IgD-negative memory B cell (primary cell): Measurements from ENCODE around the gene SNCA. TPM values are rescaled to one million over a fixed set of nuclear protein-coding genes. Genes with fewer than 3 reads are reported as not detected.

ENCODE experiments used
- H3K27ac Mint-ChIP-seq, 3 donors: one replicate each; pipeline ENCODE4 v1.8.0; 2020 to 2022; ENCODE audit warnings: mild to moderate bottlenecking in 3 of 3, mixed read lengths in 3 of 3, moderate library complexity in 1 of 3
- H3K27me3 Mint-ChIP-seq: one replicate; pipeline ENCODE4 v1.8.0; 2021; ENCODE audit warnings: mixed read lengths
- H3K36me3 Mint-ChIP-seq: one replicate; pipeline ENCODE4 v1.8.0; 2020; ENCODE audit warnings: mild to moderate bottlenecking, mixed read lengths
- H3K4me1 Mint-ChIP-seq, 3 donors: one replicate each; pipeline ENCODE4 v1.8.0; 2020 to 2022; ENCODE audit warnings: mixed read lengths in 3 of 3, mild to moderate bottlenecking in 1 of 3
- H3K4me3 Mint-ChIP-seq, 4 donors: one replicate each; pipeline ENCODE4 v1.8.0; 2020 to 2022; ENCODE audit warnings: mild to moderate bottlenecking in 4 of 4, mixed read lengths in 4 of 4, moderate library complexity in 3 of 4
- H3K9me3 Mint-ChIP-seq, 3 donors: one replicate each; pipeline ENCODE4 v1.8.0; 2020 to 2021; ENCODE audit warnings: mixed read lengths in 3 of 3, mild to moderate bottlenecking in 1 of 3
- polyA plus RNA-seq: library from polyadenylated mRNA; unstranded; fragments of 300-500 nt; fragmentation: Illumina TruSeq; gene quantifications from one replicate; pipeline ENCODE4 v1.2.3, GENCODE V29; 2021

Gene SNCA
- polyA plus RNA-seq, 1 donor from 2014 or later, result 0.95 TPM

DNA sequence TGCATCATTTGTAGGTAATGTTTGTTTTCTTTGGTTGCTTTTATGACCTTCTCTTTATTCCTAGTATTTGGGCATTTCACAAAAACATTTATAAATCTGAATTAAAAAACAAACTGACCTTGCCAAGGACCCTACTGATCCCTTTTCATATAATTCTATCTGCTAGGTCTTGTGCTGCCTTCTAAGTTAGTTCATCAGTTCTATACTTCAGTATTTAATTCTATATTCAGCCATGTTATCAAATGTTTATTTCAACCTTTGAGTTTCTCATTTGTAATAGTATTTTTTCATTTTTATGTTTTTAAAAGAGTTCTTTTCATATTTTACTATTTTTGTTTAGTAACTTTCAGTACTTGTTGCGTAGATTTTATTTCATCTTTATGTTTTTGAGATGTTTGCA, 155.3 kb downstream of the SNCA start:
- Mint-ChIP-seq H3K4me1 (no peaks in the 10 kb centered on the region), H3K4me3 (no peak overlapping the region), H3K36me3 (no peaks in the 10 kb centered on the region), H3K27ac (no peak overlapping the region), H3K27me3 (no peaks in the 10 kb centered on the region), H3K9me3 (peaks cover 0 to 5% (median 2%) of the 10 kb centered on the region in 3 donors)

DNA sequence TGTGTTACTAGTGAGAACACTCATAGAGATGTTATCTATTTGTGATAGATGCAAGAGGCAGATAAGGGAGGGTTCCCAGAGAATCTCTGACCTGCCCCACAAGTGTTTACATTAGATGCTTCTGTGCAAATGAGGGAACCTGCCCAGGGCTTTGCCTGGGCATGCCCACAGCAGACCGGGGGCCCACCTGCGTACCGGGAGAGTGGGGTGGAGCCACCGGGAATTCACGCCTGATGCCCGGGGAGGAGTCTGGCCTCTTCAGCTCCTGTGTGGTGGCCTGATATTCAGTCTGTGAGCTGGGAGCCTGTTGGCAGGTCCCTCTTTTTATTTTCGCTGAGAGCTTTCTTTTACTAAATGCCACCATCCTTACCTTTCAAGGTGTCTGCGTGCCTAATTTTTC, 155.7 kb downstream of the SNCA start:
- peaks cover 0 to 5% (median 2%) of the 10 kb centered on the region in 3 donors for H3K9me3 Mint-ChIP-seq
- H3K4me1 Mint-ChIP-seq, result no peaks in the 10 kb centered on the region
- no peak overlapping the region for H3K27ac Mint-ChIP-seq
- no peak overlapping the region for H3K4me3 Mint-ChIP-seq
- H3K27me3 Mint-ChIP-seq, result no peaks in the 10 kb centered on the region
- H3K36me3 Mint-ChIP-seq, result no peaks in the 10 kb centered on the region

DNA sequence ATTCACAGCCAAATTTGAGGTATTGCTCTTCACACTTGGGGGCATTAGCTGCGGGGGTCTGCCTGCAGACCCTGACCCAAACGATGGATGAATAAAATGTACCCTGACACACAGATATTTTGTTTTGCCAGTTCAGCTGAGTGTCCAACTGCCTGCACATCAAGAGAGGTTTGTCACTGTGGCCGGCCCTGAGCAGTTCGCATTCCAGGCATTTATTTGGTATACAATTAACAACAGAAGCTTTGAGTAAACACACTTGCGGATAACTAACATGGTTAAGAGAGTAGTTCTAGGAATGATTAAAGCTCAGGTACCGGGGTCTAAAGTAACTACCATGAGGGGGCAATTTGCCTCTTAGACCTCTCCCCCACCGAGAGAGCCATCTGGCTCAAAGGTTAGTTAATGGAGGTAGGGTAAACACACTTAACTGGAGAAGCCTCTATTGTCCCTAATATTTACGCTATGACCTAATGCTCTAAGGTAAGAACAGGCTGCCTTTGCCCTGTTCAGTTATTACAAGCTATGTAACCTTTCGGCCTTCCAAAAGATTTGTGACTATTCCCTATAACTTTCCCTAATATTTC, 162.0 kb downstream of the SNCA start:
- Mint-ChIP-seq H3K36me3 (no peaks in the 10 kb centered on the region), H3K4me1 (no peaks in the 10 kb centered on the region), H3K27me3 (peaks cover 10% of the 10 kb centered on the region), H3K4me3 (no peak overlapping the region), H3K9me3 (peaks cover 0 to 5% (median 2%) of the 10 kb centered on the region in 3 donors), H3K27ac (no peak overlapping the region)

Other genes starting within 250 kb of the SNCA start
- 0.18 TPM for gene MMRN1, start 57.7 kb upstream of the SNCA start, polyA plus RNA-seq